PC-9 (cell line): ENCODE results near the gene IVD. TPM values are rescaled to one million over a fixed set of nuclear protein-coding genes. Genes with fewer than 3 reads are reported as not detected.

Experiments
- BruUV-seq: library from RNA; stranded (reverse); fragments of 400-500 nt; replicated peaks from 2 replicates; lab custom pipeline; 2021; lab: Mats Ljungman, UMichigan
- CTCF ChIA-PET: fragments of 300-600 bp; sonication (Branson Sonifier 250); formaldehyde crosslinking; loops from one replicate; lab custom pipeline; 2022; ENCODE audit warnings: antibody characterized with exemption; lab: Charles Lee
- POLR2A ChIA-PET: fragments of 300-600 bp; sonication (Branson Sonifier 250); formaldehyde crosslinking; loops from one replicate; lab custom pipeline; 2022; ENCODE audit warnings: antibody characterized with exemption; ENCODE audit not compliant: unreplicated experiment; lab: Charles Lee
- DNase-seq, 2 experiments: peaks; one replicate each; pipeline versions ENCODE4 v3.0.0 to v3.0.0-alpha.2; 2015 to 2022; ENCODE audit warnings: mixed read lengths in 1 of 2
- H2AFZ ChIP-seq: fragments of 200-600 bp; sonication (generic); 2 replicates; pipeline ENCODE4 v1.8.1; 2017; ENCODE audit warnings: antibody characterized with exemption
- H3F3A ChIP-seq: fragments of 200-600 bp; sonication (generic); 2 replicates; pipeline ENCODE4 v1.8.1; 2017; ENCODE audit warnings: antibody characterized with exemption, mild to moderate bottlenecking, low read depth; ENCODE audit not compliant: insufficient read depth
- H3K27ac ChIP-seq: fragments of 200-600 bp; sonication (generic); 2 replicates; pipeline ENCODE4 v1.6.1; 2016; ENCODE audit warnings: mixed run types
- H3K27me3 ChIP-seq: fragments of 200-600 bp; sonication (generic); 2 replicates; pipeline ENCODE4 v1.6.1; 2016; ENCODE audit warnings: low read depth, mixed run types; ENCODE audit not compliant: insufficient read depth
- H3K36me3 ChIP-seq: fragments of 200-600 bp; sonication (generic); 2 replicates; pipeline ENCODE4 v1.6.1; 2016; ENCODE audit warnings: low read depth, mixed run types
- H3K4me1 ChIP-seq: fragments of 200-600 bp; sonication (generic); replicated peaks from 2 replicates; pipeline ENCODE4 v1.6.1; 2016; ENCODE audit warnings: mixed run types; ENCODE audit not compliant: insufficient read depth
- H3K4me2 ChIP-seq: fragments of 200-600 bp; sonication (generic); 2 replicates; pipeline ENCODE4 v1.6.1; 2017; ENCODE audit warnings: mixed run types
- H3K4me3 ChIP-seq: fragments of 200-600 bp; sonication (generic); 2 replicates; pipeline ENCODE4 v1.6.1; 2016; ENCODE audit warnings: mixed run types
- H3K79me2 ChIP-seq: fragments of 200-600 bp; sonication (generic); 2 replicates; pipeline ENCODE4 v1.6.1; 2017; ENCODE audit warnings: low read depth, mixed run types
- H3K9me2 ChIP-seq: fragments of 200-600 bp; sonication (generic); 2 replicates; pipeline ENCODE4 v1.8.1; 2017; ENCODE audit warnings: mild to moderate bottlenecking; ENCODE audit not compliant: insufficient read depth
- H3K9me3 ChIP-seq: fragments of 200-600 bp; sonication (generic); 2 replicates; pipeline ENCODE4 v1.8.1; 2016; ENCODE audit warnings: low read depth; ENCODE audit not compliant: insufficient read depth
- H4K20me1 ChIP-seq: fragments of 200-600 bp; sonication (generic); 2 replicates; pipeline ENCODE4 v1.8.1; 2017; ENCODE audit not compliant: insufficient read depth
- CTCF ChIP-seq: fragments of 200-600 bp; sonication (generic); conservative IDR thresholded peaks from 2 replicates; pipeline ENCODE4 v1.6.1; 2017; ENCODE audit warnings: mixed run types, antibody characterized with exemption, mild to moderate bottlenecking, moderate library complexity
- EZH2 ChIP-seq: fragments of 200-600 bp; sonication (generic); IDR thresholded peaks from 2 replicates; pipeline ENCODE4 v1.8.0; 2017; ENCODE audit warnings: antibody characterized with exemption, low read depth
- intact Hi-C: fragments of 100-400 bp; cut with micrococcal nuclease; formaldehyde crosslinking; loops from one replicate; pipeline ENCODE4 v1.10.0; 2022; ENCODE audit not compliant: unreplicated experiment
- total RNA-seq: library from RNA; stranded (reverse); gene quantifications from 2 replicates; pipeline ENCODE4 v1.2.3, GENCODE V29; 2021

The IVD gene
- total RNA-seq, 1 experiment from 2014 or later = 82.5 TPM

DNA sequence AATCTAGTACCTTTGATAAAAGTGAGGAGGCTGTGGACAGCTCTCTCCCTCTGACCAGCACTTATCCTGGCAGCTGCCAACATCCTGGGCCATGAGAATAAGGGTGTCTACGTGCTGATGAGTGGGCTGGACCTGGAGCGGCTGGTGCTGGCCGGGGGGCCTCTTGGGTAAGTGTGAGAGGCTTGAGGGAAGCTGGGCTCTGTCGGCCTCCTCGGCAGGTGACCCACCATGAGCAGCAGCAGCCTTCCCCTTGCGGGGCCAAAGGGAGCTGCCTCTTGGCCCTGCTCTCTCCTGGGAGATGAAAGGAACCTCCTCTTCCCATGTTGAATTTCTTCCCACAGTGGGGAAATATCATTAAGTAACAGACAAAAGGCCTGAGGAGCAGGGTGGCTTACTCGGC is 9.2 kb downstream of the IVD start:
- intact Hi-C loops = no loop called here
- TF ChIP-seq CTCF = no peak
- no peak for TF ChIP-seq EZH2
- Histone ChIP-seq H3K4me2 (no peak overlapping the region), H3K27ac (no peak overlapping the region), H3K9me2 (no peaks in the 10 kb centered on the region), H3F3A (peaks cover 3% of the 10 kb centered on the region; the same call in 1 of the 2 replicates), H2AFZ (no peak overlapping the region), H3K79me2 (no peaks in the 10 kb centered on the region), H3K27me3 (no peaks in the 10 kb centered on the region), H3K36me3 (peaks cover 12% of the 10 kb centered on the region; the same call in 1 of the 2 replicates), H4K20me1 (no peaks in the 10 kb centered on the region), H3K4me3 (no peak overlapping the region), H3K4me1 (no peaks in the 10 kb centered on the region), H3K9me3 (no peaks in the 10 kb centered on the region)
- BruUV-seq = no TSS peak
- CTCF ChIA-PET = no interaction called here
- POLR2A ChIA-PET = no interaction called here
- DNase-seq = no peak

DNA sequence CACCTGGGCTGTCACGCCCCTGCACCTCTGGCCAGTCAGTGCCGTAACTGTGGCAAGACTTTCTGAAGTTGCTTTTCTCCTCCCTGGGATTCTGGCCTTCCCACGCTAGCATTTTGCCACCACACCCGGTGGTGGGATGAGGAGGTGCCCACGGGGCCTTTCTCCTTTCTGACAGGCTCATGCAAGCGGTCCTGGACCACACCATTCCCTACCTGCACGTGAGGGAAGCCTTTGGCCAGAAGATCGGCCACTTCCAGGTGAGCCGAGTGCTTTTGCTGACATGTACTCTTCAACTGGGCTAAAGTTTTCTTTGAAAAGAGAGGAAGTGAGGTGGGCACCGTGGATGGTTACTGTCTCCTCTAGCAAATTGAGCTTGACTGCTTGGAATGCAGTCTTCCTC is 9.6 kb downstream of the IVD start:
- H4K20me1 ChIP-seq = no peaks in the 10 kb centered on the region
- no peaks in the 10 kb centered on the region for H3K9me3 ChIP-seq
- ChIA-PET CTCF (no interaction called here), POLR2A (no interaction called here)
- peaks cover 4% of the 10 kb centered on the region for H3K4me1 ChIP-seq
- no peak overlapping the region for H3K27ac ChIP-seq
- H3K4me2 ChIP-seq = no peak overlapping the region
- no peak overlapping the region for H2AFZ ChIP-seq
- peaks cover 7% of the 10 kb centered on the region for H3F3A ChIP-seq
- BruUV-seq = no TSS peak
- peaks cover 12% of the 10 kb centered on the region; the same call in 1 of the 2 replicates for H3K36me3 ChIP-seq
- H3K9me2 ChIP-seq = no peaks in the 10 kb centered on the region
- intact Hi-C loops = no loop called here
- H3K79me2 ChIP-seq = no peaks in the 10 kb centered on the region
- no peaks in the 10 kb centered on the region for H3K27me3 ChIP-seq
- no peak overlapping the region for H3K4me3 ChIP-seq
- DNase-seq = no peak
- TF ChIP-seq CTCF (no peak), EZH2 (no peak)

DNA sequence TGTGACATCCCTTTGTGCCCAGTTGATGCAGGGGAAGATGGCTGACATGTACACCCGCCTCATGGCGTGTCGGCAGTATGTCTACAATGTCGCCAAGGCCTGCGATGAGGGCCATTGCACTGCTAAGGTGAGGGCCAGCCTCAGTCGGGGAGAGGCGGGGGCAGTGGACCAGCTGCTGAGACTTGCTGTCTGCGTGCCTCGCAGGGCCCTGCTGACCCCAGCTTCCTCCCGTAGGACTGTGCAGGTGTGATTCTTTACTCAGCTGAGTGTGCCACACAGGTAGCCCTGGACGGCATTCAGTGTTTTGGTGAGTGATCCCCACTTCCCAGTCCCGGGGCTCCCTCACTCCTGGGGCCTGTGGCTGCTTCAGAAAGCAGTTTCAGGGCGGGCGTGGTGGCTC is 10.5 kb downstream of the IVD start:
- 0 out of 2 replicates have a peak, but pooled peaks cover 6% of the 10 kb centered on the region for H3K36me3 ChIP-seq
- H3F3A ChIP-seq = peaks cover 15% of the 10 kb centered on the region
- H3K4me2 ChIP-seq = no peak overlapping the region
- BruUV-seq = no TSS peak
- no peak overlapping the region for H3K27ac ChIP-seq
- intact Hi-C loops = no loop called here
- no peaks in the 10 kb centered on the region for H4K20me1 ChIP-seq
- TF ChIP-seq CTCF (no peak), EZH2 (no peak)
- ChIA-PET CTCF (no interaction called here), POLR2A (no interaction called here)
- no peaks in the 10 kb centered on the region for H3K79me2 ChIP-seq
- no peak overlapping the region for H3K4me3 ChIP-seq
- H3K27me3 ChIP-seq = no peaks in the 10 kb centered on the region
- no peaks in the 10 kb centered on the region for H3K9me3 ChIP-seq
- no peak overlapping the region for H2AFZ ChIP-seq
- no peak for DNase-seq
- peaks cover 12% of the 10 kb centered on the region for H3K4me1 ChIP-seq
- no peaks in the 10 kb centered on the region for H3K9me2 ChIP-seq
